Gastroesophageal sphincter (tissue), 4 donors: ENCODE data around the gene MNT. TPM values are rescaled to one million over a fixed set of nuclear protein-coding genes. Genes with fewer than 3 reads are reported as not detected.

Experiments used
- ATAC-seq: fragments of 150-250 bp; one replicate; pipeline ENCODE4 v1.9.1; 2016; ENCODE audit warnings: mild to moderate bottlenecking, moderate library complexity
- H3K27ac ChIP-seq, 4 donors: fragments of 200-600 bp; sonication (generic) in 3 of 4; 1 replicate in 3 of 4; 2 replicates in 1 of 4; pipeline ENCODE4 v1.5.1; 2016 to 2019
- H3K27me3 ChIP-seq: fragments of 200-600 bp; sonication (generic); one replicate; pipeline ENCODE4 v1.5.1; 2019
- H3K36me3 ChIP-seq, 2 donors: fragments of 200-600 bp; sonication (generic); one replicate each; pipeline ENCODE4 v1.5.1; 2019; ENCODE audit warnings: control low read depth in 1 of 2
- H3K4me1 ChIP-seq, 3 donors: fragments of 200-600 bp; sonication (generic); 1 replicate in 2 of 3; 2 replicates in 1 of 3; pipeline ENCODE4 v1.5.1; 2016 to 2019; ENCODE audit warnings: control low read depth in 2 of 3
- H3K4me3 ChIP-seq, 2 donors: fragments of 200-600 bp; sonication (generic); one replicate each; pipeline ENCODE4 v1.5.1; 2019; ENCODE audit warnings: mild to moderate bottlenecking in 1 of 2, moderate library complexity in 1 of 2
- H3K9me3 ChIP-seq, 3 donors: fragments of 200-600 bp; sonication (generic); one replicate each; pipeline ENCODE4 v1.5.1; 2017 to 2019; ENCODE audit warnings: control low read depth in 2 of 3
- CTCF ChIP-seq, 4 experiments: fragments of 200-600 bp in 2 of 4; fragments of 450-650 bp in 2 of 4; sonication (generic) in 1 of 4; IDR thresholded peaks; one replicate each; pipeline ENCODE4 v1.5.1; 2017 to 2019; ENCODE audit warnings: antibody characterized with exemption in 4 of 4, mild to moderate bottlenecking in 2 of 4, moderate library complexity in 2 of 4
- EP300 ChIP-seq: sonication (generic); formaldehyde crosslinking; IDR thresholded peaks from one replicate; pipeline ENCODE4 v1.6.1; 2017; ENCODE audit warnings: antibody characterized with exemption, mild to moderate bottlenecking
- POLR2A ChIP-seq, 2 donors: fragments of 450-650 bp; IDR thresholded peaks; one replicate each; pipeline ENCODE4 v1.6.1; 2017; ENCODE audit warnings: antibody characterized with exemption in 2 of 2, mild to moderate bottlenecking in 2 of 2, moderate library complexity in 1 of 2
- POLR2AphosphoS5 ChIP-seq: sonication (generic); formaldehyde crosslinking; IDR thresholded peaks from one replicate; pipeline ENCODE4 v1.6.1; 2017; ENCODE audit warnings: antibody characterized with exemption
- WGBS, 2 donors: methylation state at CpG; one replicate each; pipeline ENCODE4 v1.1.5; 2018; ENCODE audit warnings: low coverage in 1 of 2; 5-methylcytosine and 5-hydroxymethylcytosine counted together
- total RNA-seq, 4 donors: library from RNA; depleted of rRNA; stranded (reverse); fragments of >200 nt; gene quantifications; one replicate each; pipeline ENCODE4 v1.1.0, GENCODE V29; 2016

MNT gene
- total RNA-seq, 4 donors from 2014 or later, result 11.8 to 12.7 (median 12.3) TPM

DNA sequence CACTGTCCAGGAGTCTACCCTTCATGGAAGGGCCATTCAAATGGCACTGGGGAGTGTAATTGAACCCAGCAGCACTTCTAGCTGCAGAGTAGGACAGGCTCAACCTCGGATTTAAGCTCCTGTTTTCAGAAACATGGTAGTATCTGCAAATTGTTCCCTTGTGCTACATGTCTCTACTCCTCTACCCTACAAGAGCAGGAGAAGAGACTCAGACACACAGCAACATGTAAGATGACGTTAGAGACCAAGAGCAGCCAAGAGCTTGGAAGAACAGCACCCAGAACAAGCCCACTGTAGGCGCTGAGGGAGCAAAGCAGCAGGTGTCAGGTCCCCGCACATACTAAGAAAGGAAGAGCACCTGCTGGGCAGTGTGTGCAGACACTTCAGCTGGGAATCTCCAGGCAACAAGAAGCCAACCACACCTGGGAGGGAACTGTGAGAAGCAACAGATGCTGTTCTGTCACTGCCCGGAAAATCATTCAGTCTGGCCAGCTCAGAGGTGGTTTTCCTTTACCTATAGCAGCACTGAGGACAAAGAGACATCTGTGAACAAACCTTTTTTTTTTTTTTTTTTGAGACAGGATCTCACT is 35.6 kb upstream of the MNT start:
- TF ChIP-seq EP300, result no peak
- TF ChIP-seq POLR2AphosphoS5, result no peak
- TF ChIP-seq POLR2A (IDR thresholded peaks at IDR 0.05), result no peak
- TF ChIP-seq CTCF (IDR thresholded peaks at IDR 0.05), result no peak
- H3K27me3 ChIP-seq, result no peaks in the 10 kb centered on the region
- H3K27ac ChIP-seq, result no peak overlapping the region
- no peak overlapping the region for H3K4me3 ChIP-seq
- H3K9me3 ChIP-seq, result no peaks in the 10 kb centered on the region
- no peak for ATAC-seq
- WGBS, 2 donors, result 100% methylated on average over 1 of the region's 5 CpGs; no CpG with 5 or more reads in 1 of the 2 donors
- peaks cover 0 to 99% of the 10 kb centered on the region in 2 donors for H3K36me3 ChIP-seq
- no peaks in the 10 kb centered on the region for H3K4me1 ChIP-seq

- Histone ChIP-seq H3K9me3 (no peaks in the 10 kb centered on the region), H3K4me1 (no peaks in the 10 kb centered on the region), H3K27me3 (no peaks in the 10 kb centered on the region), H3K27ac (no peak overlapping the region), H3K4me3 (no peak overlapping the region), H3K36me3 (peaks cover 0 to 93% of the 10 kb centered on the region in 2 donors)
- ATAC-seq, result no peak
- 40% methylated on average over 2 of the region's 9 CpGs; no CpG with 5 or more reads in 1 of the 2 donors for WGBS, 2 donors
- TF ChIP-seq CTCF (IDR thresholded peaks at IDR 0.05), result no peak
- no peak for TF ChIP-seq POLR2A (IDR thresholded peaks at IDR 0.05)
- no peak for TF ChIP-seq EP300
Observed at GRCh38 chr17:2435862-2436261, 35.0 kb upstream of the MNT start.

- Histone ChIP-seq H3K4me1 (no peaks in the 10 kb centered on the region), H3K36me3 (peaks cover 0 to 87% of the 10 kb centered on the region in 2 donors), H3K27me3 (no peaks in the 10 kb centered on the region), H3K4me3 (no peak overlapping the region), H3K9me3 (no peaks in the 10 kb centered on the region), H3K27ac (no peak overlapping the region)
- 35 to 43% methylated on average over 9 of the region's 9 CpGs for WGBS, 2 donors
- ATAC-seq, result no peak
- no peak for TF ChIP-seq CTCF (IDR thresholded peaks at IDR 0.05)
- TF ChIP-seq EP300, result no peak
- no peak for TF ChIP-seq POLR2AphosphoS5
- no peak for TF ChIP-seq POLR2A (IDR thresholded peaks at IDR 0.05)
Observed at GRCh38 chr17:2435181-2435741, 34.4 kb upstream of the MNT start.

DNA sequence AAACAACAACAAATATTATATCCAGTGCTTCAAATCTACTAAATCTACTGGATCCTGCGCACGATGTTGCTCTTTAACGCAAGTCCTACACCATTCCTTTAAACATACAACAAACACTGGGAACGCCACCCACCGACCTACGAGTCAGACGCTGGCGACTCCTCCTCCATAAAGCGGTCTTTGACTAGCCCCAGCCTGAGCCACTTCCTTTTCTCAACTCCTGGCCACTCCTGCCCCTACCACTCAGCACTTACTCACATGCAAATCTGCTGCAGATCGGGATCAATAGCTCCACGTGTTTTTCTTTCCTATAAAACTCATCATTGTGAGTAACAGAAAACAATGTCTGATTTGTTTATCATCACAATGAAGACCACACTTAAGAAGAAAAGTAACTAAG is 32.8 kb upstream of the MNT start:
- WGBS, 2 donors, result 73 to 87% methylated on average over 7 to 11 of the region's 11 CpGs
- ATAC-seq, result no peak
- Histone ChIP-seq H3K27ac (no peak overlapping the region), H3K36me3 (peaks cover 0 to 72% of the 10 kb centered on the region in 2 donors), H3K27me3 (no peaks in the 10 kb centered on the region), H3K4me1 (no peaks in the 10 kb centered on the region), H3K9me3 (no peaks in the 10 kb centered on the region), H3K4me3 (no peak overlapping the region)
- TF ChIP-seq EP300, result no peak
- no peak for TF ChIP-seq CTCF (IDR thresholded peaks at IDR 0.05)
- no peak for TF ChIP-seq POLR2AphosphoS5
- TF ChIP-seq POLR2A (IDR thresholded peaks at IDR 0.05), result no peak

- WGBS, 2 donors, result 80 to 100% methylated on average over 1 of the region's 1 CpG
- Histone ChIP-seq H3K4me3 (no peak overlapping the region), H3K9me3 (no peaks in the 10 kb centered on the region), H3K4me1 (no peaks in the 10 kb centered on the region), H3K36me3 (peaks cover 0 to 20% of the 10 kb centered on the region in 2 donors), H3K27me3 (no peaks in the 10 kb centered on the region), H3K27ac (no peak overlapping the region)
- ATAC-seq, result no peak
- TF ChIP-seq POLR2A (IDR thresholded peaks at IDR 0.05) (no peak), POLR2AphosphoS5 (no peak), CTCF (IDR thresholded peaks at IDR 0.05) (no peak), EP300 (no peak)
Observed at GRCh38 chr17:2427910-2428309, 27.1 kb upstream of the MNT start.
